Nephron progenitor cell (in vitro differentiated cells): ENCODE data around the gene MRGPRF.
"Not testable (repeated sequence)": the region's sequence is repeated elsewhere in the genome, so short reads cannot be mapped to it uniquely, and the experiment has no call there.

Source experiments
- DNase-seq: peaks from one replicate; pipeline ENCODE4 v3.0.0; 2021
- H3K27ac Mint-ChIP-seq: 2 replicates; pipeline ENCODE4 v1.8.0; 2021; ENCODE audit warnings: mild to moderate bottlenecking, moderate library complexity, mixed read lengths
- H3K27me3 Mint-ChIP-seq: 2 replicates; pipeline ENCODE4 v1.8.0; 2021; ENCODE audit warnings: mild to moderate bottlenecking, low read depth, mixed read lengths; ENCODE audit not compliant: poor library complexity
- H3K36me3 Mint-ChIP-seq: 2 replicates; pipeline ENCODE4 v1.8.0; 2021; ENCODE audit warnings: low read depth, mixed read lengths
- H3K4me1 Mint-ChIP-seq: 2 replicates; pipeline ENCODE4 v1.8.0; 2021; ENCODE audit warnings: mixed read lengths
- H3K4me3 Mint-ChIP-seq: 2 replicates; pipeline ENCODE4 v1.8.0; 2021; ENCODE audit warnings: mild to moderate bottlenecking, moderate library complexity, mixed read lengths
- H3K9me3 Mint-ChIP-seq: 2 replicates; pipeline ENCODE4 v1.8.0; 2021; ENCODE audit warnings: mild to moderate bottlenecking, moderate library complexity, mixed read lengths
- CTCF ChIP-seq: fragments of 200-600 bp; sonication (generic); IDR thresholded peaks from 2 replicates; pipeline ENCODE4 v1.5.0; 2021; ENCODE audit warnings: antibody characterized with exemption

Gene MRGPRF

DNA sequence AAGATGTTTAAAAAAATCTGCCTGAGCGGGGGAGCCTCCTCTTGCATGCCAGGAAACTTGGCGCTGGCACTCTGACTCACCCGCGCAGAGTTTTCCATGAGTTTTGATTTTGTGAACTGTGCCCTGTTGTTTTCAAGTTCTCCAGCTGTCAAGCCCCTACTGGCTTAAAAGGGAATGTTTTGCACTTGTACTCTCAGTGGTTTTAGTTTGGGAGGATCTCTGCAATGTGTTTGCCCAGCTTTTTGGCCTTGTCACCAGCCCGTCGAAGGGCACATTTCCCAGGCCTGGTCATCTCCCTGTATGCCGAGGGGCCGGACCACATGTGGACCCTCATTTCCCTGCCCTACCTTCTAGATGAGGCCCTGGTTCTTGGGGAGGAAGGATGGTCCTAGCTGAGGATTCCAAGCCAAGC, 12.2 kb downstream of the MRGPRF start:
- DNase-seq, result no peak
- Mint-ChIP-seq H3K9me3 (no peaks in the 10 kb centered on the region), H3K27me3 (peaks cover 13% of the 10 kb centered on the region), H3K4me1 (peaks cover 36% of the 10 kb centered on the region), H3K36me3 (no peaks in the 10 kb centered on the region), H3K27ac (no peak overlapping the region), H3K4me3 (no peak overlapping the region)
- peak; percentile 39 for TF ChIP-seq CTCF

- Mint-ChIP-seq H3K36me3 (no peaks in the 10 kb centered on the region), H3K4me3 (no peak overlapping the region), H3K4me1 (peaks cover 32% of the 10 kb centered on the region), H3K27me3 (peaks cover 13% of the 10 kb centered on the region), H3K27ac (no peak overlapping the region), H3K9me3 (no peaks in the 10 kb centered on the region)
- TF ChIP-seq CTCF, result no peak
- no peak for DNase-seq
These were observed 12.7 kb downstream of the MRGPRF start for GRCh38 chr11:69000391-69000790.

- H3K27ac Mint-ChIP-seq, H3K36me3 Mint-ChIP-seq, H3K9me3 Mint-ChIP-seq, DNase-seq, H3K4me3 Mint-ChIP-seq: not testable (repeated sequence)
- Mint-ChIP-seq H3K4me1 (peaks cover 28% of the 10 kb centered on the region), H3K27me3 (peaks cover 13% of the 10 kb centered on the region)
These were observed 13.2 kb downstream of the MRGPRF start for GRCh38 chr11:68999748-69000355.

DNA sequence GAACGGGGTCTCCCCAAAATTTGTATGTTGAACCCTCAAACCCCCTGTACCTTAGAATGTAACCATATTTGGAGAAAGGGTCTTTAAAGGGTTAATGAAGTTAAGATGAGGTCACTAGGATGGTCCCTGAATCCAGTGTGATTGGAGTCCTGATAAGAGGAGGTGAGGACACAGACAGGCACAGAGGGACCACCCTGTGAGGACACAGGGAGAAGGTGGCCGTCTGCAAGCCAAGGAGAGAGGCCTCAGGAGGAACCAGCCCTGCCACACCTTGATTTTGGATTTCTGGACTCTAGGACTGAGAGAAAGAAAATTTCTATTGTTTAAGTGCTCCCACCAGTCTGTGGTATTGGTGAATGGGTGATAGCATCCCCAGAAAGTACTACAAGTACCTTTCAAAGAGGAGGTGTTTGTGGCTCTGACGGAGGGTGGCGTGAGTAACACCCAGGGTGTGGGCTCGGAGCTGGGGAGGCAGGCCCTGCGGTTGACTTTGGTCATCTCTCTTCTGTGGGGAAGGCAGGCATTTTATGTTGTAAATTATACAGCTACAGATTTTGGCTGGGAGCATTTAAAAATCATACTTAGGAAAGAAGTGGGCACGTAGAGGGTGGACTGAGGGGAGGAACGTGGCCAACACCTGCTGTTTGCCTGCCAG, 13.8 kb downstream of the MRGPRF start:
- no peaks in the 10 kb centered on the region for H3K36me3 Mint-ChIP-seq
- no peak for TF ChIP-seq CTCF
- H3K9me3 Mint-ChIP-seq, result no peaks in the 10 kb centered on the region
- H3K27ac Mint-ChIP-seq, result peak overlapping the region; percentile 6
- no peak for DNase-seq
- H3K27me3 Mint-ChIP-seq, result peaks cover 10% of the 10 kb centered on the region
- no peak overlapping the region for H3K4me3 Mint-ChIP-seq
- H3K4me1 Mint-ChIP-seq, result peaks cover 28% of the 10 kb centered on the region

DNA sequence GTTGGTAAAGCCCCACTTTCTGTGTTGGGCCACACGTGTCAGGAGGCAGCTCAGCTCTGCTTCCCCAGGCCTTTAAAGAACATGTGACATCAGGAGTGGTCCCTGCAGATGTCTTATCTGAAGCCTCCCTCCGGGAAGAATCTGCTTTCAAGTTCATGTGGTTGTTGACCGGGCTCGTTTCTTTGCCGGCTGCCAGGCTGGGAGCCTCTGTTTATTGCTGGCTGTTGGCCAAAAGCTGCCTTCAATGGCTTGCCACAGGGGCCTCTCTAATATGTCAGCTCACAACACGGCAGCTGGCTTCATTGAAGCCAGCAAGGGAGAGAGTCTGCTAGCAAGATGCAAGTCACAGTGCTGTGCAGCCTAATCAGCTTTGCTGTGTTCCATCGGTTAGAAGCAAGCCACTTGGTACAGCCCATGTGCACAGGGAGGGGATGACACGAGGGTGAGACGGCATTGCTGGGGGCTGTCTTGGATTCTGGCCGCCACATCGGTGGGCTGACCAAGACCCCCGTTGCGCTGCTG, 14.6 kb downstream of the MRGPRF start:
- no peak for TF ChIP-seq CTCF
- H3K4me1 Mint-ChIP-seq, result peaks cover 34% of the 10 kb centered on the region
- DNase-seq, result no peak
- H3K9me3 Mint-ChIP-seq, result no peaks in the 10 kb centered on the region
- no peaks in the 10 kb centered on the region for H3K36me3 Mint-ChIP-seq
- no peak overlapping the region for H3K4me3 Mint-ChIP-seq
- H3K27me3 Mint-ChIP-seq, result peaks cover 13% of the 10 kb centered on the region
- H3K27ac Mint-ChIP-seq, result no peak overlapping the region

- no peaks in the 10 kb centered on the region for H3K36me3 Mint-ChIP-seq
- H3K27me3 Mint-ChIP-seq, result peaks cover 13% of the 10 kb centered on the region
- H3K4me3 Mint-ChIP-seq, result no peak overlapping the region
- H3K27ac Mint-ChIP-seq, result peak overlapping the region; percentile 56
- no peaks in the 10 kb centered on the region for H3K9me3 Mint-ChIP-seq
- DNase-seq, result no peak
- TF ChIP-seq CTCF, result no peak
- H3K4me1 Mint-ChIP-seq, result peaks cover 39% of the 10 kb centered on the region
These were observed 15.1 kb downstream of the MRGPRF start for GRCh38 chr11:68997995-68998348.
